ENCODE measurements around the gene MAGEA2B. TPM values are rescaled to one million over a fixed set of nuclear protein-coding genes. Genes with fewer than 3 reads are reported as not detected.
"Not testable (repeated sequence)": the region's sequence is repeated elsewhere in the genome, so short reads cannot be mapped to it uniquely, and the experiment has no call there.

Gene MAGEA2B
- total RNA-seq, 1 donor from 2014 or later, result not detected

- H3K36me3 Mint-ChIP-seq (ENCODE audit: low read depth); H3K4me1 Mint-ChIP-seq (ENCODE audit: low read depth); DNase-seq (ENCODE audit: low spot score); intact Hi-C loops (cut with micrococcal nuclease); H3K27ac Mint-ChIP-seq; H3K4me3 Mint-ChIP-seq (ENCODE audit: low read depth); H3K9me3 Mint-ChIP-seq; H3K27me3 Mint-ChIP-seq (ENCODE audit: low read depth): not testable (repeated sequence)
Observed at GRCh38 chrX:152734143-152734858, 19.9 kb downstream of the MAGEA2B start.

GRCh38 chrX:152735101-152735500, 20.7 kb downstream of the MAGEA2B start:
- no peak overlapping the region for H3K4me3 Mint-ChIP-seq (ENCODE audit: low read depth)
- H3K4me1 Mint-ChIP-seq (ENCODE audit: low read depth), result no peaks in the 10 kb centered on the region
- no peaks in the 10 kb centered on the region for H3K9me3 Mint-ChIP-seq
- no peaks in the 10 kb centered on the region for H3K27me3 Mint-ChIP-seq (ENCODE audit: low read depth)
- intact Hi-C loops (cut with micrococcal nuclease), result no loop called here
- DNase-seq (ENCODE audit: low spot score), result no peak
- no peaks in the 10 kb centered on the region for H3K36me3 Mint-ChIP-seq (ENCODE audit: low read depth)
- no peak overlapping the region for H3K27ac Mint-ChIP-seq

GRCh38 chrX:152735860-152736511, 21.6 kb downstream of the MAGEA2B start:
- H3K9me3 Mint-ChIP-seq, result no peaks in the 10 kb centered on the region
- no peak overlapping the region for H3K4me3 Mint-ChIP-seq (ENCODE audit: low read depth)
- no peaks in the 10 kb centered on the region for H3K36me3 Mint-ChIP-seq (ENCODE audit: low read depth)
- intact Hi-C loops (cut with micrococcal nuclease), result no loop called here
- no peaks in the 10 kb centered on the region for H3K4me1 Mint-ChIP-seq (ENCODE audit: low read depth)
- no peak for DNase-seq (ENCODE audit: low spot score)
- H3K27ac Mint-ChIP-seq, result no peak overlapping the region
- H3K27me3 Mint-ChIP-seq (ENCODE audit: low read depth), result no peaks in the 10 kb centered on the region

- intact Hi-C loops (cut with micrococcal nuclease); DNase-seq (ENCODE audit: low spot score); H3K27ac Mint-ChIP-seq; H3K36me3 Mint-ChIP-seq (ENCODE audit: low read depth); H3K27me3 Mint-ChIP-seq (ENCODE audit: low read depth); H3K4me1 Mint-ChIP-seq (ENCODE audit: low read depth); H3K4me3 Mint-ChIP-seq (ENCODE audit: low read depth); H3K9me3 Mint-ChIP-seq: not testable (repeated sequence)
Observed at GRCh38 chrX:152736528-152736927, 22.1 kb downstream of the MAGEA2B start.

GRCh38 chrX:152738560-152738959, 24.1 kb downstream of the MAGEA2B start:
- H3K27me3 Mint-ChIP-seq (ENCODE audit: low read depth), result no peaks in the 10 kb centered on the region
- H3K9me3 Mint-ChIP-seq, result no peaks in the 10 kb centered on the region
- H3K4me1 Mint-ChIP-seq (ENCODE audit: low read depth), result no peaks in the 10 kb centered on the region
- no peak for DNase-seq (ENCODE audit: low spot score)
- H3K36me3 Mint-ChIP-seq (ENCODE audit: low read depth), result no peaks in the 10 kb centered on the region
- intact Hi-C loops (cut with micrococcal nuclease), result no loop called here
- H3K4me3 Mint-ChIP-seq (ENCODE audit: low read depth), result no peak overlapping the region
- H3K27ac Mint-ChIP-seq, result no peak overlapping the region

GRCh38 chrX:152753686-152754650, 39.5 kb downstream of the MAGEA2B start, which contains the start of gene MAGEA2:
TSS of gene MAGEA2 (minus strand) at chrX:152753842. CDS start at chrX:152751363, 2,479 bp downstream.
- H3K27me3 Mint-ChIP-seq (ENCODE audit: low read depth); H3K4me3 Mint-ChIP-seq (ENCODE audit: low read depth); H3K27ac Mint-ChIP-seq; intact Hi-C loops (cut with micrococcal nuclease); DNase-seq (ENCODE audit: low spot score); H3K9me3 Mint-ChIP-seq; H3K4me1 Mint-ChIP-seq (ENCODE audit: low read depth); H3K36me3 Mint-ChIP-seq (ENCODE audit: low read depth): not testable (repeated sequence)

GRCh38 chrX:152754871-152755270, 40.4 kb downstream of the MAGEA2B start:
- H3K4me1 Mint-ChIP-seq (ENCODE audit: low read depth); H3K9me3 Mint-ChIP-seq; H3K36me3 Mint-ChIP-seq (ENCODE audit: low read depth); H3K27me3 Mint-ChIP-seq (ENCODE audit: low read depth); DNase-seq (ENCODE audit: low spot score); H3K27ac Mint-ChIP-seq; intact Hi-C loops (cut with micrococcal nuclease); H3K4me3 Mint-ChIP-seq (ENCODE audit: low read depth): not testable (repeated sequence)

- intact Hi-C loops (cut with micrococcal nuclease); H3K27me3 Mint-ChIP-seq (ENCODE audit: low read depth); H3K27ac Mint-ChIP-seq; H3K36me3 Mint-ChIP-seq (ENCODE audit: low read depth); H3K9me3 Mint-ChIP-seq; H3K4me3 Mint-ChIP-seq (ENCODE audit: low read depth); H3K4me1 Mint-ChIP-seq (ENCODE audit: low read depth); DNase-seq (ENCODE audit: low spot score): not testable (repeated sequence)
Observed at GRCh38 chrX:152758918-152759317, 44.5 kb downstream of the MAGEA2B start, which contains the start of gene CSAG3. TSS of gene CSAG3 (plus strand) at chrX:152759218.

- H3K36me3 Mint-ChIP-seq (ENCODE audit: low read depth); H3K27me3 Mint-ChIP-seq (ENCODE audit: low read depth); H3K4me3 Mint-ChIP-seq (ENCODE audit: low read depth); intact Hi-C loops (cut with micrococcal nuclease); H3K4me1 Mint-ChIP-seq (ENCODE audit: low read depth); H3K27ac Mint-ChIP-seq; H3K9me3 Mint-ChIP-seq; DNase-seq (ENCODE audit: low spot score): not testable (repeated sequence)
Observed at GRCh38 chrX:152759544-152759943, 45.1 kb downstream of the MAGEA2B start.

- H3K9me3 Mint-ChIP-seq; H3K4me1 Mint-ChIP-seq (ENCODE audit: low read depth); H3K4me3 Mint-ChIP-seq (ENCODE audit: low read depth); H3K27me3 Mint-ChIP-seq (ENCODE audit: low read depth); DNase-seq (ENCODE audit: low spot score); H3K36me3 Mint-ChIP-seq (ENCODE audit: low read depth); H3K27ac Mint-ChIP-seq; intact Hi-C loops (cut with micrococcal nuclease): not testable (repeated sequence)
Observed at GRCh38 chrX:152761582-152761981, 47.2 kb downstream of the MAGEA2B start.

GRCh38 chrX:152766562-152766961, 52.1 kb downstream of the MAGEA2B start:
- H3K27ac Mint-ChIP-seq; H3K9me3 Mint-ChIP-seq; H3K36me3 Mint-ChIP-seq (ENCODE audit: low read depth); intact Hi-C loops (cut with micrococcal nuclease); H3K4me3 Mint-ChIP-seq (ENCODE audit: low read depth); DNase-seq (ENCODE audit: low spot score); H3K27me3 Mint-ChIP-seq (ENCODE audit: low read depth); H3K4me1 Mint-ChIP-seq (ENCODE audit: low read depth): not testable (repeated sequence)

Measured in activated T-helper 2 cell treated with anti-CD3 and anti-CD28 coated beads, Interferon-gamma antibody, Interleukin-2, Interleukin-4, amounts not matched to agents 10 μg/mL and 5 μg/mL and 100 μg/mL, durations not matched to agents 14 hours and 24 hours and 36 hours (primary cell).